Measurements from ENCODE around the gene MAP6D1.

MAP6D1 gene

GRCh38 chr3:183827809-183828537 lies 2.6 kb upstream of the MAP6D1 start:
- Histone ChIP-seq H3K36me3 (ENCODE audit: insufficient read depth, low read length) (peaks cover 46% of the 10 kb centered on the region), H3F3A (ENCODE audit: low read depth) (no peaks in the 10 kb centered on the region), H2AFZ (ENCODE audit: low read length) (no peak overlapping the region), H3K9ac (ENCODE audit: low read depth, low read length, poor library complexity, severe bottlenecking) (no peak overlapping the region), H3K27me3 (ENCODE audit: insufficient read depth, low read length, poor library complexity, severe bottlenecking) (no peaks in the 10 kb centered on the region), H3K79me2 (ENCODE audit: insufficient read depth, low read length) (no peaks in the 10 kb centered on the region), H3K9me2 (replicated peaks; ENCODE audit: low read depth, low read length) (no peaks in the 10 kb centered on the region), H3K4me1 (ENCODE audit: insufficient read depth, low read length, poor library complexity, severe bottlenecking) (no peaks in the 10 kb centered on the region), H3K9me3 (ENCODE audit: insufficient read depth, low read depth, low read length) (no peaks in the 10 kb centered on the region), H3K4me2 (ENCODE audit: low read depth, low read length, poor library complexity, severe bottlenecking) (no peak overlapping the region), H3K4me3 (ENCODE audit: low read length, poor library complexity, severe bottlenecking) (no peak overlapping the region), H4K20me1 (ENCODE audit: insufficient read depth, low read length, poor library complexity, severe bottlenecking) (no peaks in the 10 kb centered on the region)
- no peak for TF ChIP-seq CTCF (conservative IDR thresholded peaks at IDR 0.05; ENCODE audit: low read length)
- TF ChIP-seq EZH2phosphoT487 (IDR thresholded peaks at IDR 0.05; ENCODE audit: borderline replicate concordance): no peak

- Histone ChIP-seq H2AFZ (ENCODE audit: low read length) (no peak overlapping the region), H3K4me3 (ENCODE audit: low read length, poor library complexity, severe bottlenecking) (no peak overlapping the region), H3K4me1 (ENCODE audit: insufficient read depth, low read length, poor library complexity, severe bottlenecking) (no peaks in the 10 kb centered on the region), H3F3A (ENCODE audit: low read depth) (no peaks in the 10 kb centered on the region), H4K20me1 (ENCODE audit: insufficient read depth, low read length, poor library complexity, severe bottlenecking) (no peaks in the 10 kb centered on the region), H3K79me2 (ENCODE audit: insufficient read depth, low read length) (no peaks in the 10 kb centered on the region), H3K27me3 (ENCODE audit: insufficient read depth, low read length, poor library complexity, severe bottlenecking) (no peaks in the 10 kb centered on the region), H3K9me3 (ENCODE audit: insufficient read depth, low read depth, low read length) (no peaks in the 10 kb centered on the region), H3K4me2 (ENCODE audit: low read depth, low read length, poor library complexity, severe bottlenecking) (no peak overlapping the region), H3K36me3 (ENCODE audit: insufficient read depth, low read length) (peaks cover 36% of the 10 kb centered on the region), H3K9me2 (replicated peaks; ENCODE audit: low read depth, low read length) (no peaks in the 10 kb centered on the region), H3K9ac (ENCODE audit: low read depth, low read length, poor library complexity, severe bottlenecking) (no peak overlapping the region)
- TF ChIP-seq CTCF (conservative IDR thresholded peaks at IDR 0.05; ENCODE audit: low read length) (no peak), EZH2phosphoT487 (IDR thresholded peaks at IDR 0.05; ENCODE audit: borderline replicate concordance) (no peak)
Measured at GRCh38 chr3:183826448-183827250, 1.3 kb upstream of the MAP6D1 start.

GRCh38 chr3:183824761-183825455 lies 469 bp downstream of the MAP6D1 start:
- Histone ChIP-seq H3K4me3 (ENCODE audit: low read length, poor library complexity, severe bottlenecking) (no peak overlapping the region), H3K4me1 (ENCODE audit: insufficient read depth, low read length, poor library complexity, severe bottlenecking) (no peaks in the 10 kb centered on the region), H3F3A (ENCODE audit: low read depth) (no peaks in the 10 kb centered on the region), H3K9me3 (ENCODE audit: insufficient read depth, low read depth, low read length) (no peaks in the 10 kb centered on the region), H2AFZ (ENCODE audit: low read length) (no peak overlapping the region), H3K79me2 (ENCODE audit: insufficient read depth, low read length) (no peaks in the 10 kb centered on the region), H3K9me2 (replicated peaks; ENCODE audit: low read depth, low read length) (no peaks in the 10 kb centered on the region), H4K20me1 (ENCODE audit: insufficient read depth, low read length, poor library complexity, severe bottlenecking) (no peaks in the 10 kb centered on the region), H3K9ac (ENCODE audit: low read depth, low read length, poor library complexity, severe bottlenecking) (no peak overlapping the region), H3K36me3 (ENCODE audit: insufficient read depth, low read length) (peaks cover 25% of the 10 kb centered on the region; the same call in 1 of the 2 replicates), H3K27me3 (ENCODE audit: insufficient read depth, low read length, poor library complexity, severe bottlenecking) (no peaks in the 10 kb centered on the region), H3K4me2 (ENCODE audit: low read depth, low read length, poor library complexity, severe bottlenecking) (no peak overlapping the region)
- TF ChIP-seq EZH2phosphoT487 (IDR thresholded peaks at IDR 0.05; ENCODE audit: borderline replicate concordance) (no peak), CTCF (conservative IDR thresholded peaks at IDR 0.05; ENCODE audit: low read length) (no peak)

Measured in Loucy (cell line).